Right lobe of liver (tissue), 4 donors: ENCODE results near the gene C1orf198.

Source experiments
- CTCF ChIP-seq, 4 donors: fragments of 200-600 bp in 3 of 4; fragments of 450-650 bp in 1 of 4; IDR thresholded peaks; one replicate each; pipeline versions ENCODE4 v1.5.1 to v1.8.0; 2016 to 2022; ENCODE audit warnings: antibody characterized with exemption in 4 of 4, mild to moderate bottlenecking in 2 of 4
- POLR2A ChIP-seq: fragments of 450-650 bp; IDR thresholded peaks from one replicate; pipeline ENCODE4 v1.6.1; 2017; ENCODE audit warnings: antibody characterized with exemption, mild to moderate bottlenecking
- donor health status: DM: no; HTN: no; CAD: no.
- donor health status: DM: no; HTN: no; CAD: no.
- donor health status: DM: no; HTN: yes; CAD: no.

- no peak for TF ChIP-seq CTCF (IDR thresholded peaks at IDR 0.05)
- TF ChIP-seq POLR2A, result no peak
Measured at GRCh38 chr1:230796626-230797025, 71.7 kb downstream of the C1orf198 start.
